HG03108 (cell line): ENCODE results near the gene EPS8L3.
"Not testable (repeated sequence)": the region's sequence is repeated elsewhere in the genome, so short reads cannot be mapped to it uniquely, and the experiment has no call there.

Experiments
- ATAC-seq: cut with Tn5 transposase; IDR thresholded peaks from one replicate; pipeline ENCODE4 v1.9.1; 2021; ENCODE audit warnings: moderate library complexity; ENCODE audit not compliant: unreplicated experiment

The EPS8L3 gene

DNA sequence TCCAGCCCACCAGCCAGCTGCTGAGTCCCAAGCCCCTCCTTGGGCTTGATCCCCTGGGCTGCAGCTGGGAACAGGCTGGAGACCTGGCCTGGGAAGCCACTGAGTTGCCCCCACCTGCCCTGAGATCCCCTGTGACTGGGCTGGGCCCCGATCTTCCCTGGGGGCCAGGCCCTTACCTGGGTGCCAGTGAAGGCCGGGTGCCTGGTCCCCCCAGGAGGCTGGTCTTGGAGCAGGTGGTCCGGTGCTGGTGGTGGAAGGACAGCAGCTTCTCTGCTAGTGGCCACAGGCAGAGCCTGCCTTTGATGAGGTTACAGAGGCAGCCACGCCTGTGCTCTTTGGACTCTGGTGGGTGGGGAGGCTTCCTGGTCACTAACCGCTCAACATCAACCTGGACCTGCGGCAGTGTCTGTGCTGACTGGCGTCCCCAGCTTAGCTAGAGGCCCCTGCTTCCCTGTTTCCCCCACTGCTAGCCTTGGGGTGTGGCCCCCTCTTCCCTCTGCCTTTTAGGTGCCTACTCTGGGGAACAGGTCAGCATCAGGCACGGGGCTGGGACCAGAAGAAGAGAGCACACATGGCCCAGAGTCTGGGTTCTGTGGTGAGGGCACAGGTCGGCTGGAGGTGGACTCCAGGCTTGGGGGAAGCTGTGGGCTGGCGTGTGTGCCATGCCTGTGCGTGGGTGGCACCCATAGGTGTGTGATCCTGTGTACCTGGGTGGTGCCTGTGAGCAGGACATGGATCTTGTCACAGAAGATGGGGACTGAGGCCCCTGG, at the start of gene EPS8L3:
Gene EPS8L3, minus strand, starts transcription at position 278 of the 770 bp plus-strand sequence. CDS start 2,174 bp downstream, outside the sequence.
- ATAC-seq = no peak

DNA sequence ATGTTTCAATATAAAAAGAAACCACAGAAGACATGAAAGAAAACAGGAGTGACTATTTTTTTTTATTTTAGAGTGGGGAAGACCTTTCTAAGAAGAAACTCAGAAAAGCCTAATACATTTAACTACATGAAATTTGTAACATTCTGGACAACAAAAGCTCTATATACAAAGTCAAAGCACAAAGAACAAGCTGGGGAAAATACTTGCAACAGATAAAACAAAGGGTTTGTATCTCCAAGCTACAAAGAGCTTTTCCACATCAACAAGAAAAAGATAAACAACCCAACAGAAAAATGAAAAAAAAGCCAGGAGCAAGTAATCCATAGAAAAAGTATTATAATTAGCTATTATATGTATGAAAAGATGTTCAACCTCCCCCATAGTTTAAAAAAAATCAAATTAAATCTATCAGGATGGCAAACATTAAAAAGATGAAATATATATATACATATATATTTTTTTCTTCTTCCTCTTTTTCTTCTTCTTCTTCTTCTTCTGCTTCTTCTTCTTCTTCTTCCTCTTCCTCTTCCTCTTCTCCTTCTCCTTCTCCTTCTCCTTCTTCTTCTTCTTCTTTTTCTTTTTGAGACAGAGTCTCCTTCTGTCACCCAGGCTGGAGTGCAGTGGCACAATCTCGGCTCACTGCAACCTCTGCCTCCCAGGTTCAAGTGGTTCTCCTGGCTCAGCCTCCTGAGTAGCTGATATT, 49.1 kb upstream of the EPS8L3 start:
- ATAC-seq = no peak

DNA sequence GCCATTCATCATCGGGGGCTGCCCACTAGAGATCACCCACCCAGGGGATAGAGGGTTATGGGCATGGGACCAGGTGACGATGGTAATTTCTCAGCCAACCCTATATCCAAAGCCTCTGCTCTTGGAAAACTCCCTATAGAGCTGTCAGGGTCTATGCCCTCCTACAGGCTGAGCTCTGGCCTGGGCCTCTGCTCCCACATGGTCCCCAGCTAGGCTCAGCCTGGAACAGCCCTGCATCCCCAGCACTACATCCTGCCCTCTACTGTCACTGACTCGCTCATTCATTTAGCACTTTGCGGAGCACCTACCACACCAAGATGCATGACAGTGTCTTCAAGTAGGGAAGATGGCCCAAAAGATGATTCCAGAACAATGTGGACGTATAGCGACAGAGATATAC, 45.0 kb upstream of the EPS8L3 start:
- no peak for ATAC-seq

DNA sequence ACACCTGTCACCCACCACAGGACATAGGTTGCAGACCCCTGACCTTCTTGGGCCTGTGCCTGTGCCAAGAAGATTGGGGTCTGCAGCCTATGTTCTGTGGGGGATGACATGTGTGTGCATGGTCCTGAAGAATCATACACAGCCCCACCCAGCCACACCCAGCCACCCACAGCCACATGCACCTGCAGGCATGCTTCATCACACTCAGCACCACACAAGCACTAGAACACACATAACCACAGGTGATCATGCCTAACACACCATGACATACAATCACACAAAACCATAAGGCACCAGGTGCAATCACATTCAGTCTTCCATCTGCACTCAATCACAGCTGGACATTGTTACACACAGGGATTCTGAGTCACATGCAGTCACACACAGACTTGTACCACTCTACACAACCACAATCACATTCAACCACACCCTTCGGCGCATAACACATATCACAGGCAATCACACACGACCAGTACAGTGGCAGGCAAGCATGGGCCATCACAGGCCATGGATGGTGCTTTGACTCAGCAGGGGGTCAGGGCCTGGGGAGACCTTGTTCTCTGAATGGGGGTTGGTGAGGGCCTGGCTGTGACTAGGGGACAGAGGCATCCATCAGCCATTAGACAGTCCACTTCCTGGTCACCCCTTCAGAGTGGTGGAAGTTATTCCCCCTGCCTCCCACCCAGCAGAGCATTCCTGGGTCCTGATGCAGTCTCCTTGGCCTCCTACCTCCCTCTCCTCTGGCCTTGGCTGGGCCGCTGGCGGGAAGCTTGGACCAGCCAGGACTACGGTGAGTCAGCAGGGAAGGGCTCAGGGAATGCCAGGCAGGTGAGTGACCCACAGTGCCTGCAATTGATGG, 44.3 kb upstream of the EPS8L3 start:
- ATAC-seq = no peak

GRCh38 chr1:109807402-109807801, 43.7 kb upstream of the EPS8L3 start:
- no peak for ATAC-seq

DNA sequence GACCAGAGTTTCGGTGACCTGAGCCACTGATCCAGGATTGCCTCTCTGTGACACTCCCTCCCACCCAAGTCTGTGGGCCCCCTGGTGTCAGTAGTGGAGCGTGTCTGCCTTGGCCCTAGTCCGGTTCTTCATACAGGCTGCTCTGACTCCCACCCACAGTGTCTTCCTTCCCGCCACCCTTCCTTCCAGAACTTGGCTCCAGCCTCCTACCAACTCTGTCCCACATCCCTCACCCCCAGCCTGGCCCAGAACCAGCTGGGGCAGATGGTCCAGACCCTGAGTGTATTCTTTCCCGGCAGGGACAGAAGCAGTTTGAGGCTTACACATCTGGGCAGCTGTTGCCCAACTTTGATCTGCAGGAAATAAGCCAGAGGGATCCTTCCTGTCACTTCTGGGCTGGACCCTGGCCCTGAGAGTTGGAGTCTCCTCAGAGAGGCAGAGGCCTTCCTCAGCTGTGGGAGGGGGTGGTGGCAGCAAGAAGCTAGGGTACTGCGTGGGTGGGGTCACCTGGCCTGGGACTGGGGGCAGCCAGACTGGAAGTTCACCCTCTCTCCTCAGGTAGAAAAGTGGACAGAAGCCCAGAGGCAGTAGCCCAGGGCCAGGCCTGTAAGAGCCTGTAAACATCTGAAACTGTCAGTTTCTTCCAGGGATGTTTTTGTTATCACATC, 43.1 kb upstream of the EPS8L3 start:
- ATAC-seq = no peak

DNA sequence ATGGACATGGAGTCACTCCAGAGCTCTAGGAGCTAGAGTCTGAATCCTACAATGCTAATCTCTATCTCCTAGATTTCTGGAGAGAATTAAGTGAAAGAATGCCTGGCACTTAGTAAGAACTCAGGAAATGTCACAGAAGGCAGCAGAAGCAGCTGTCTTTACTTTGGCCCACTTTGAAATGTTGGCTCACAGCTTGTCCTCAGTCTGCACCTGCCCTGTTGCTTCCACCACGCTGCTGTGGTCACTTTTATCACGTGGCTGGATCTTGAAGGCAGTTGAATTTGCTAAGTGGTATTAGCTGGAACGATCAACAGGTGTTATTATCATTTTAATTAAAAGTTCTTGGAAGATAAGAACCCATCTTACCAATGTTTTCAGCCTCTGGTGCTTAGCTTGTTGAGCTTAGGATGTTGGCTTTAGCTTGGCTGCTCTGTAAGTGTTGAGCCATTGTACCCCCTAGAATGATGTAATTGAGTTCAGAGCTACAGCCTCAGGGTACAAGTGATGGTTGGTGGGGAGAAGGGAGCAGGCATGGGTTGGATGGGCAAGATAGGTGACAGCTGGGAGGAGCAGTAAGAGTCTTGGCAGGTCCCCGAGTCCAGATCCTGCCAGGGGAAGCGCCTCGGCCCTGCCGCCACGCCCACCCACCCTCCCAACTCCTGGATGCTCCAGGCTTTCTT, 41.9 kb upstream of the EPS8L3 start:
- ATAC-seq = no peak

DNA sequence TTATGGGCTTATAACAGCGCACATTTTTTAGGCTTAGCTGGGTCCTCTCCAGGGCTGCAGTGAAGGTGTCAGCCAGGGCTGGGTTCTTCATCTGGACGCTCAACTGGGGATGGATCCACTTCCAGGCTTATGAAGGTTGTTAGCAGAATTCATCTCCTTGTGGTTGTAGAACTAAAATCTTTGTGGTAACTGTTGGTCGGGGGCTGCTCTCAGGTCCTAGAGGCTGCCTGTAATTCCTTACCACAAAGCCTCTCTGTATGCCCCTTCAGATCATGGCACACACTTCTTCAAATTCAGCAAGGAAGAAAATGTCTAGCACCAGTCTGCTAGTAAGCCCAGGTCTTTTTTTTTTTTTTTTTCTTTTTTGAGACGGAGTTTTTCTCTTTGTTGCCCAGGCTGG, 40.9 kb upstream of the EPS8L3 start:
- ATAC-seq = no peak

GRCh38 chr1:109803901-109804331, 40.2 kb upstream of the EPS8L3 start:
- ATAC-seq = no peak

- no peak for ATAC-seq
Measured at GRCh38 chr1:109802901-109803561, 39.3 kb upstream of the EPS8L3 start.

DNA sequence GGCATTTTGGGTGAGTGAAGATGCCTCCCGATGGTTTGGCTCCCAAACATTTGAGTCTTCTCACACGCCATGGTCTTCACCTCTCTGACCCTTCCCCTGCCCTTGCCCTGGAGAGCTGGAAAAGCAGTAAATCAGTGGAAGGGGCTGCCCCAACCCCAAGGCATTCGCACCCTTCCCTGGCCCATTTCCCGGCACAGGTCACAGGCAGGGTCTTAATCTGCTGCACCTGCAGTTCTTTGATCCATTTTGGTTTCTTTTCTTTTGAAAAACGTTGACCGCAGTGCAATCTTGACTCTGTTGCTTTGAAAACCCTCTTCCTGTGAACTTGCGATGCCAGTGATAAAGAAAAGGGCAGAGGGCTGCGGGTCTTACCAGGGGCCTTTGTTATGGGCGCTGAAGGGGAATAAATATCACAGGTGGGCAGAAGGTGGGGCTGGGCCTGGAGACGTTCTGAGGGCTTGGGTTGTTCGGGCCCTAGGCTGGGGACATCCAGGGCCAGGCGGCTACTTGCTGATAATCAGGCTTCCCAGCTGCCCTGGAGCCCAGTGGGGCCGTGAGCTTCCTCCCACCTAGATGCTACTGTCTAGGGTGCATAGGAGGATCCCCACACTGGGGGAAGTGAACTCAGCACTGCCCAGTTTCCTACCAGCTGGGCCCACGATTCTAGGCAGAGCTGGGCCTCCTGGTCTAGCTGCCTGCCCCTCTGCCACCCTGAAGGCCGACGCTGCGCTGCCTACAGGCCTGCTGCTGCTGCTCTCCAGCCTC, 38.6 kb upstream of the EPS8L3 start:
- ATAC-seq = no peak

- ATAC-seq = no peak
Measured at GRCh38 chr1:109801791-109802135, 38.0 kb upstream of the EPS8L3 start.

- ATAC-seq = no peak
Measured at GRCh38 chr1:109800291-109800690, 36.6 kb upstream of the EPS8L3 start.

GRCh38 chr1:109799445-109799844, 35.7 kb upstream of the EPS8L3 start:
- ATAC-seq = no peak

GRCh38 chr1:109797303-109797595, 33.5 kb upstream of the EPS8L3 start:
- ATAC-seq = not testable (repeated sequence)

DNA sequence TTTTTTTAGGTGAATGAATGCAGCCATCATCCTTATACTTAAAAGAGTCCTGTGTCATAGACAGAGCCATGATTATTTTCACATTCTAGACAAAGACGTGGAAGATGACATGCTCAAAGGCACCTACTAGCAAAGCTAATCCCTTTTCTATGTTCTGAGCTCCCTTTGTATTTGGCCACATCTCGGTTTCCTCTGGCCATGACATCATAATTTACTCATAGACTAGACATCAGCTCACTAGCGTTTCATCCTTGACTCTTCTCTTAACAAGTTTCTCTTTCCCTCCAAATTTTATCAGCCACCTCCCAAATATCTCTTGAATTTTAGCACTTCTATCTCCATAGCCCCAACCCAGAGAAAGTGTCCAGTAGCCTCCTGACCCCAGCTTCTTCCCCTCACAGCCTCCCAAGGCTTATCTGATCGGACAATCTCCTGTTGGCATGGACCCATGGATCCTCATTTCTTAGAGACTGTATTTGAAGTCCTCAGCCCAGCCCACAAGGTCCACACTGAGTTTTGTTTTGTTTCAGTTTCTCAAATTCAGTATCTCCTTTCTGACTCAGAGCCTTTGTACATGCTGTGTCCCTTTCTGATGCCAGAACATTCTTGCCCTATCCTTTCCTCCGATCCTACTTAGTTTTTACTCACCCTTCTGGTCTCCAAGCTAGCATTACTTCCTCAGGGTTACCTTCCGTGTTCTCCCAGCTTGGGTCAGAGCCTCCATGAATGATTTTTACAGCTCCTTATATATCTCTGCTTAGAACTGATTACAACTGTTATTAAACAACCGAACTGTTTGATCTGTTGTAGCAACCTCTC, 33.0 kb upstream of the EPS8L3 start:
- ATAC-seq = no peak

- ATAC-seq = no peak
Measured at GRCh38 chr1:109794319-109795132, 30.8 kb upstream of the EPS8L3 start.
